GM12873 (cell line): Measurements from ENCODE around the gene SNX20.

Experiments
- CTCF ChIP-seq: IDR thresholded peaks from 2 replicates; pipeline ENCODE4 v1.5.1; 2012; ENCODE audit warnings: low read depth, mild to moderate bottlenecking, moderate library complexity, low read length, control low read depth; ENCODE audit not compliant: insufficient read depth; ENCODE audit errors: missing control alignments

The SNX20 gene

GRCh38 chr16:50664270-50664669 lies 16.8 kb downstream of the SNX20 start:
- no peak for TF ChIP-seq CTCF

- TF ChIP-seq CTCF: no peak
Observed at GRCh38 chr16:50662306-50662940, 18.7 kb downstream of the SNX20 start.

- TF ChIP-seq CTCF: no peak
Observed at GRCh38 chr16:50659806-50660205, 21.3 kb downstream of the SNX20 start.

GRCh38 chr16:50657241-50657640 lies 23.9 kb downstream of the SNX20 start:
- no peak for TF ChIP-seq CTCF

GRCh38 chr16:50655558-50656055 lies 25.5 kb downstream of the SNX20 start:
- TF ChIP-seq CTCF: no peak

GRCh38 chr16:50653633-50654519 lies 27.2 kb downstream of the SNX20 start:
- TF ChIP-seq CTCF: no peak

- TF ChIP-seq CTCF: no peak
Observed at GRCh38 chr16:50652836-50653425, 28.2 kb downstream of the SNX20 start.
